GM18867 (cell line): Measurements from ENCODE around the gene FUT3.
"Not testable (repeated sequence)": the region's sequence is repeated elsewhere in the genome, so short reads cannot be mapped to it uniquely, and the experiment has no call there.

Source experiments
- ATAC-seq: cut with Tn5 transposase; IDR thresholded peaks from one replicate; pipeline ENCODE4 v1.9.1; 2021; ENCODE audit warnings: mild to moderate bottlenecking, moderate library complexity; ENCODE audit not compliant: unreplicated experiment

The FUT3 gene

GRCh38 chr19:5882421-5882968 lies 31.2 kb upstream of the FUT3 start:
- no peak for ATAC-seq

DNA sequence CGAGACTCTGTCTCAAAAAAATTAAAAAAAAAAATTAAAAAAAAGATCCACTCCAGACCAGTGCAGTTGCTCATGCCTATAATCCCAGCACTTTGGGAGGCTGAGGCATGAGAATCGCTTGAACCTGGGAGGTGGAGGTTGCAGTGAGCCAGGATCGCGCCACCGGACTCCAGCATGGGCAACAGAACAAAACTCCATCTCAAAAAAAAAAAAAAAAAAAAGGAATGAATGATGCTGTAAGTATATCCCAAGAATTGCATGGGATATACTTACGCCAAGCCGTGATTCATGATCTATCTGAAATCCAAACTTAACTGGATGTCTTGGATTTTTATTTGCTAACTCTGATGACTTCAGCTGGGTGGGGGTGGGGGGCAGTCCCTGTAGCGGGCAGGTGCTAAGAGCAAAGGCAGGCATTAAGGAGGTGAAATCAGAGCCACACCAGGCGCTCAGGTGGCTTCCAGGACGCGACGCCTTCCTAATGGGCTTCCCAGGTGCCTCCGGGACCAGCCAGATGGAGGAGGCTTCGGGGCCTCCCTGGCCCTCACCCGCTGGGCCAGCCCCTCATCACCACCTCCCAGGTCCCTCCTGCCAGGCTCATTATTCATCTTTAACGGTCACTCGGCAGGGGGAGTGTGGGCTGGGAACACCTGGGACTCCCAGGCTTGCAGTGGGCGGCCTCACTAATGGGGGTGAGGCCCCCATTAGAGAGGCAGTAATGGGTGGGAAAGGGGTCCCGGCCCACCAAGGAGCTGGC lies 30.5 kb upstream of the FUT3 start:
- no peak for ATAC-seq

- no peak for ATAC-seq
These were observed 29.4 kb upstream of the FUT3 start for GRCh38 chr19:5880604-5881078.

DNA sequence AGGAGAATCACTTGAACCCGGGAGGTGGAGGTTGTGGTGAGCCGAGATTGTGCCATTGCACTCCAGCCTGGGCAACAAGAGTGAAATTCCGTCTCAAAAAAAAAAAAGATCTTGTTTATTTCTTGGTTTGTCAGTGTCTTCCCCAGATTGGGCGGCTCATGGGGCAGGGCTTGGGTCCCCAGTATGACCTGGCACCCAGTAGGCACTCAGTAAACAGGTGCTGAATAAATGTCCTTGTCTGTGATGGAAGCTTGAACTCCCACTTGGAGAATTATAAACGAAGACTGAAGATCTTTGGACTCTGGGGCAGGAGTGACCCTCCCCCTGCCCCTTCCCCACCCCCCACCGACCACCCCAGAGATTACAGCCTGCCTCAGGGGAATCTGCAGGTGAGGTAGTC lies 28.9 kb upstream of the FUT3 start:
- ATAC-seq, result no peak

- no peak for ATAC-seq
These were observed 26.6 kb upstream of the FUT3 start for GRCh38 chr19:5877882-5878281.

DNA sequence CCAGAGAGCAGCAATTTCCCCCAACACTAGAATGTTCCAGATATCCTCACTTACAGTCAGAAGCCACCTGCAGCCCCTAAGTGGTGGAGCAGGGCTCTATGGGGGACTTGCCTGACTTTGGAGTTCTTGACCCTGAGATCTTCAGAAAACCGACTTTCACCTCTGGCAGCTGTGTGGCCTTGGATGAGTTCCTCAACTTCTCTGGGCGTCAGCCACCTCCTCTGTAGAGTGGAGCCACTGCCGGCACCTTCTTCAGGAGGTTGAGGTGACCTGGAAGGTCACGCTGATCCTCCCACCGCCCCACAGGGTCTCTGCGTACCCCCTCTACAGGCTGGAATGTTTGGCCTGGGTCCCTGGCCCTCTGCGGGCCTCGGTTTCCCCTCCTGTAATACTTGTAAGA lies 26.2 kb upstream of the FUT3 start:
- no peak for ATAC-seq

DNA sequence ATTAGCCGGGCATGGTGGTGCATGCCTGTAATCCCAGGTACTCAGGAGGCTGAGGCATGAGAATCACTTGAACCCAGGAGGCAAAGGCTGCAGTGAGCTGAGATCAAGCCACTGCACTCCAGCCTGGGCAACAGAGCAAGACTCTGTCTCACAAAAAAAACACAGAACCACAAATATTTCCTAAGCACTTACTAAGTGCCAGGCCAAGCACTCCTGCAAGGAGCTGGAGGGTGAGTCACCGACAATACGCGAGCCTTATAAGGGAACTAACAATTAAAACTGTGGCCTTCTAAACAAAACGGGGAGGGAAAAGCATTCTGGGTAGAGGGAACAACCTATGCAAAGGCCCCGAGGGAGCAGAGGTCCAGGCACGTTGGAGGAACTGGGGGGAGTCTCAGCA lies 23.2 kb upstream of the FUT3 start:
- ATAC-seq, result not testable (repeated sequence)

DNA sequence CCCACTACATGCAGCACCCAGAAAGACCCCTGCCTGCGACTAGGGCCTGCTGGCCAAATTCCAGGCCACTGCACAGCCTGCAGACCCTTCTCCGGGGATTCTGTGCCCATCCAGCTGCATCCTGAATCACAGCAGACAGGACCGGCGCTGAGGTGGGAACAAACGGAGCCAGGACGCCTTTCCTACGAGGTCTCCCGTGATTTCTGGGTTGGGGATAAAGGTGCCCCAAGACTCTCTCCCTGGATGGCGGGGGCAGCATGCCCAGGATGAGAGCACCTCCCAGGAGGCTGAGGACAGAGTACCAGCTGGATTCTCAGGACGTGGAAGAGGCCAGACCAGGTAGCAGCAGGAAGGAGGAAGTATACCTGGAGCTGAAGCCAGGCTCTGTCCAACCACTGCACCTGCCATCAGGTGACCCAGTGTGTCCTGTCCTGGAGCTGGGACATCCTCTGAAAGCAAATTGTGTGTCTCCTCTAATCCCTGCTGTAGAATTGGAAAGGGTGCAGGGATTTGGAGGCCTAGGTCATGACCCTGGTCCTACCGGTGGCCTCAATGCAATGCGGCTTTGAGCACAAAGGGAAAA lies 22.5 kb upstream of the FUT3 start:
- no peak for ATAC-seq

GRCh38 chr19:5870986-5871394 lies 19.7 kb upstream of the FUT3 start:
- ATAC-seq, result no peak

- no peak for ATAC-seq
These were observed 16.2 kb upstream of the FUT3 start for GRCh38 chr19:5867201-5868136.

- no peak for ATAC-seq
These were observed 14.5 kb upstream of the FUT3 start for GRCh38 chr19:5865772-5866171.

DNA sequence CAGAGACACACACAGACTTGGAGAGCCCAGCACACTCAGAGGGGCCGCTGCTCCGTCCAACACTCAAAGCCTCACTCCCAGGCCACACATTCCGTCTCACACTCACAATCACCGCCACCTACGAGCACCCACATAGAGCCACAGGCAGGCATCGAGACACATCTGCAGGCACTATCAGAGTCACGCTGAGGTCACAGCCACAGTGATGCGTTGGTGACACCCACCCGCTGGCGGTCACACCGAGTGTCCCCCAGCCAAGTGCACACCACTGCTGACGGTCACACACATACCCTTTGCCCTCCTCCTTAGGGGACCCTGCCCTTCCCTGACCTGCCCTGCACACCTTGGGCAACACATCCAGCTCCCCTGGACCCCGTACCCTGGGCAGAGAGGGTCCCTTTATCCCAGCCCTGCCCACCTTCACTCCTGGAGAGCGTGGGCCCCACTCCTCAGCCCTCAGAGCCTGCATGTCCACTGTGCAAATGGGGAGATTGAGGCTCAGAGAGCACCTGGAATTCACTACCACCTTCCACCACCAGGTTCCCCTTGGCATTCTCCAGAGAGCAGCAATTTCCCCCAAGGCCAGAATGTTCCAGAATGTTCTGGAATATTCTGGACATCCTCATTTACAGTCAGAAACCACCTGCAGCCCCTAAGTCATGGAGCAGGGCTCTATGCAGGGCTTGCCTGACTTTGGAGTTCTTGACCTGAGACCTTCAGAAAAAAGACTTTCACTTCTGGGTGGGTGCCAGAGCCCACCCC lies 13.7 kb upstream of the FUT3 start:
- ATAC-seq, result no peak

DNA sequence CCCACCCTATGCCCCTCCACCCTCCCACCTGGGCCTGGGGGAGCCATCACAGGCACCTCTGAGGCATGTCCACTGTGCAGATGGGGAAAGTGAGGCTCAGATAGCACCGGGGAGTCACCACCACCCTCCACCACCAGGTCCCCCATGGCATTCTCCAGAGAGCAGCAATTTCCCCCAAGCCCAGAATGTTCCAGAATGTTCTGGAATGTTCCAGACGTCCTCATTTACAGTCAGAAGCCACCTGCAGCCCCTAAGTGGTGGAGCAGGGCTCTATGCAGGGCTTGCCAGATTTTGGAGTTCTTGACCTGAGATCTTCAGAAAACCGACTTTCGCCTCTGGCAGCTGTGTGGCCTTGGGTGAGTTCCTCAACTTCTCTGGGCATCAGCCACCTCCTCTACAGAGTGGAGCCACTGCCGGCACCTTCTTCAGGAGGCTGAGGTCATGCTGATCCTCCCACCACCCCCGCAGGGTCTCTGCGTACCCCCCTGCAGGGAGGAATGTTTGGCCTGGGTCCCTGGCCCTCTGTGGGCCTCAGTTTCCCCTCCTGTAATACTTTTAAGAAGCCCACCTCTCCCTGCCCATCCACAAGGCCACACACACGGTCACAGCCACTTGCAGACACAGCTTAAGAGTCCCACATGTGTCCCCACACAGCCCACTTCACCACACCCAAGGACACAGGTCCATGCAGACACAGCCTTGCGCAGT lies 12.9 kb upstream of the FUT3 start:
- no peak for ATAC-seq

- no peak for ATAC-seq
These were observed 11.9 kb upstream of the FUT3 start for GRCh38 chr19:5863030-5863665.

DNA sequence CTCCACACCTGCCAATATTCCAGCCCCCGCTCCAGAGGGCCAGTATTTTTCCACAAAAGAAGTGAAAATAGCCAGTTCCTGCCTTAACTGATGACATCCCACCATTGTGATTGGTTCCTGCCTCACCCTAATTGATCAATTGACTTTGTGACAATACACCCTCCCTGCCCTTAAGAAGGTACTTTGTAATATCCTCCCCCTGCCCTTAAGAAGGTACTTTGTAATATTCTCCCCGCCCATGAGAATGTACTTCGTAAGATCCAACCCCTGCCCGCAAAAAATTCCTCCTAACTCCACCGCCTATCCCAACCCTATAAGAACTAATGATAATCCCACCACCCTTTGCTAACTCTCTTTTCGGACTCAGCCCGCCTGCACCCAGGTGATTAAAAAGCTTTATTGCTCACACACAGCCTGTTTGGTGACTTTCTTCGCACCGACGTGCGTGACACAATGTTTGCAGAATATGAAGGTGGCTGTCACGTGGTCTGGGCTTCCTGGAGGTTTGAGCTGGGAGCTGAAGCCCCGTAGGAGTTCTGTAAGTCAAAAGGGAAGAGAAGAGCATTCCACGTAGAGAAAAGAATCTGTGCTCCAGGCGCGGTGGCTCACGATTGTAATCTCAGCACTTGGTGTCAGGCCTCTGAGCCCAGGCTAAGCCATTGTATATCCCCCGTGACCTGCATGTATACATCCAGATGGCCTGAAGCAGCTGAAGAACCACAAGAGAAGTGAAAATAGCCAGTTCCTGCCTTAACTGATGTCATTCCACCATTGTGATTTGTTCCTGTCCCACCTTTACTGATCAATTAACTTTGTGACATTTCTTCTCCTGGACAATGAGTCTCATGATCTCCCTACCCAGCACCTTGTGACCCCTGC lies 6.2 kb upstream of the FUT3 start:
- no peak for ATAC-seq

GRCh38 chr19:5855151-5855550 lies 3.9 kb upstream of the FUT3 start:
- not testable (repeated sequence) for ATAC-seq

DNA sequence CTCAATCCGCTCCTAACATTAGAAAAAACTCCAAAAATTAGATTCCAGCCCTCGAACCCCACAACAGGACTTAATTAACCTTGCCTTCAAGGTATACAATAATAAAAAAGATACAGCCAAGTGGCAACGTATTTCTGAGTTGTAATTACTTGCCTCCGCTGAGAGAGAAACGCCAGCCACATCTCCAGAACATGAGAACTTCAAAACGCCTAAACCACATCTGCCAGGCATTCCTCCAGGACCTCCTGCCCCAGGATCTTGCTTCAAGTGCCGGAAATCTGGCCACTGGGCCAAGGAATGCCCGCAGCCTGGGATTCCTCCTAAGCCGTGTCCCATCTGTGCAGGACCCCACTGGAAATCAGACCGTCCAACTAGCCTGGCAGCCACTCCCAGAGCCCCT lies 2.9 kb upstream of the FUT3 start:
- not testable (repeated sequence) for ATAC-seq

GRCh38 chr19:5850743-5851293 lies 431 bp downstream of the FUT3 start:
- ATAC-seq, result no peak
